ENCODE data around the gene KCNN3. TPM values are rescaled to one million over a fixed set of nuclear protein-coding genes. Genes with fewer than 3 reads are reported as not detected.

KCNN3 gene
- total RNA-seq, 4 donors from 2014 or later: 3.5 to 5.6 (median 4.4) TPM

GRCh38 chr1:154741327-154741726 lies 128.8 kb downstream of the KCNN3 start:
- Histone ChIP-seq H3K27me3 (no peaks in the 10 kb centered on the region), H3K36me3 (no peaks in the 10 kb centered on the region), H3K27ac (no peak overlapping the region), H3K4me1 (no peaks in the 10 kb centered on the region), H3K4me3 (replicated peaks in 1 of 3) (no peak overlapping the region), H3K9me3 (no peaks in the 10 kb centered on the region)
- intact Hi-C loops (cut with DNase I): no loop called here
- no peak for DNase-seq
- no peak for TF ChIP-seq CTCF (IDR thresholded peaks at IDR 0.05)
- no peak for TF ChIP-seq POLR2A (IDR thresholded peaks at IDR 0.05)

GRCh38 chr1:154739654-154740053 lies 130.4 kb downstream of the KCNN3 start:
- intact Hi-C loops (cut with DNase I): no loop called here
- TF ChIP-seq CTCF (IDR thresholded peaks at IDR 0.05): no peak
- no peak for TF ChIP-seq POLR2A (IDR thresholded peaks at IDR 0.05)
- 87 to 89% methylated on average over 2 of the region's 2 CpGs for WGBS, 2 donors

GRCh38 chr1:154736841-154737240 lies 133.2 kb downstream of the KCNN3 start:
- Histone ChIP-seq H3K4me1 (no peaks in the 10 kb centered on the region), H3K36me3 (no peaks in the 10 kb centered on the region), H3K27me3 (no peaks in the 10 kb centered on the region), H3K27ac (no peak overlapping the region), H3K4me3 (replicated peaks in 1 of 3) (no peak overlapping the region), H3K9me3 (no peaks in the 10 kb centered on the region)
- 80 to 90% methylated on average over 6 of the region's 6 CpGs for WGBS, 2 donors
- DNase-seq: no peak
- intact Hi-C loops (cut with DNase I): no loop called here
- TF ChIP-seq POLR2A (IDR thresholded peaks at IDR 0.05) (no peak), CTCF (IDR thresholded peaks at IDR 0.05) (no peak)

More at GRCh38 chr1:154739654-154740053, 130.4 kb downstream of the KCNN3 start:
- H3K27me3 ChIP-seq: no peaks in the 10 kb centered on the region
- H3K4me3 ChIP-seq (replicated peaks in 1 of 3): no peak overlapping the region
- DNase-seq: no peak
- no peaks in the 10 kb centered on the region for H3K9me3 ChIP-seq
- H3K27ac ChIP-seq: no peak overlapping the region
- no peaks in the 10 kb centered on the region for H3K36me3 ChIP-seq
- no peaks in the 10 kb centered on the region for H3K4me1 ChIP-seq

- H3K27ac ChIP-seq: no peak overlapping the region
- DNase-seq: no peak
- no peak overlapping the region for H3K4me3 ChIP-seq (replicated peaks in 1 of 3)
- TF ChIP-seq CTCF (IDR thresholded peaks at IDR 0.05) (no peak), POLR2A (IDR thresholded peaks at IDR 0.05) (no peak)
- H3K27me3 ChIP-seq: no peaks in the 10 kb centered on the region
- no peaks in the 10 kb centered on the region for H3K9me3 ChIP-seq
- no peaks in the 10 kb centered on the region for H3K4me1 ChIP-seq
- H3K36me3 ChIP-seq: no peaks in the 10 kb centered on the region
- 96 to 100% methylated on average over 4 of the region's 4 CpGs for WGBS, 2 donors
- intact Hi-C loops (cut with DNase I): no loop called here
These were observed 134.3 kb downstream of the KCNN3 start for GRCh38 chr1:154735804-154736168.

GRCh38 chr1:154735061-154735803 lies 134.8 kb downstream of the KCNN3 start:
- Histone ChIP-seq H3K27me3 (no peaks in the 10 kb centered on the region), H3K9me3 (no peaks in the 10 kb centered on the region), H3K4me3 (replicated peaks in 1 of 3) (no peak overlapping the region), H3K36me3 (no peaks in the 10 kb centered on the region), H3K4me1 (no peaks in the 10 kb centered on the region), H3K27ac (no peak overlapping the region)
- no peak for DNase-seq
- intact Hi-C loops (cut with DNase I): no loop called here
- TF ChIP-seq CTCF (IDR thresholded peaks at IDR 0.05) (no peak), POLR2A (IDR thresholded peaks at IDR 0.05) (no peak)
- WGBS, 2 donors: 94 to 97% methylated on average over 12 of the region's 12 CpGs
